GM19193 (cell line): Measurements from ENCODE around the gene DPCD.

ENCODE experiments used
- POLR2A ChIP-seq: IDR thresholded peaks from 4 replicates; pipeline ENCODE4 v1.6.1; 2011; ENCODE audit not compliant: insufficient read depth, insufficient read length; ENCODE audit errors: extremely low read depth

The DPCD gene

GRCh38 chr10:101597091-101597900 is 9.2 kb downstream of the DPCD start:
- TF ChIP-seq POLR2A: no peak

DNA sequence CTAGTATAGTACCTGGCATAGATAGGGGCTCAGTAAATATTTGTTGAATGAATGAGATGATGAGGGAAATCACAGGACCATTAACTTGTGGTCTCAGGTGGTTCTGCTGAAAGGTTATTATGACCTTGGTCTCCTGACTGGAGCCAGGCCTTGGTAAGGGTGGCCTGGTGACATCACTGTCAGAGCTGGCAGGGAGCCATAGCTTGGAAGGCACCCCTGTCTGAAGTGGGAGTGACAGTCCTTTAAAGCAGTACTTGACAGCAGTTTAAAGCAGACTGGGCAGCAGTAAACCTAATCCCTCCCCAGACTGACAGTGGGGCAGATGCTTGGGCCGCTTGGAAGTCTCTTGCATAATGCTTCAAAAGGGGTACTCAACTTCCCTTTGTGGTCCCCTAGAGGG is 13.4 kb downstream of the DPCD start:
- no peak for TF ChIP-seq POLR2A

DNA sequence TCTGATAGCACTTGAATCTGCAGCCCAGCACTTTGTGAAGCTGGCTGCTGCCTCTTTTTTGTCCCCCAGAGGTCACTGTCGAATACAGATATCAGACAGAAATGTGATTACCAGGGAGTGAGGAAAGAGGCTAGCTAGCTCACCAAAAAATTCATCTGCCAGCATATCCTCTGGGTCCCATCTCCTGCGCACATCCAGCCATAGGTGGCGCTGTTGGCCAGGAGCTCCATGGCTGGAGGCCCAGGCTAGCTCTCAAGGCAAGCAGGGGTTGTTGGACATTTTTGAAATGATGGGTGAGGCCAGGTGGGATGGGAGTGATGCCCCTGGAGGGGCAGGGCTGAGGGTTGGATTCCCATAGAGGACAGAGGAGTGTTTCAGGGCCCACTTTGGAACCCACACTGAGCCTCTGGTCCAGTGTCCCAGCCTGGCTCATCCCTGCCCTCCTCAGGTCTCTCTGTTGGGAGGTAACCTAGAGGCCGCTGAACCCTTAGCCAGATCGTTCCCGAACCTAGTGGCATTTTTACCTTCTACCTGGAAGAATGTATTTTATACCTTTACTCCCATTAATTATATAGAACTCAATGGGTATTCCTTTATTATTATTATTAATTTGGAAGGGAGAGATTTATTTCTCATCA is 14.8 kb downstream of the DPCD start:
- TF ChIP-seq POLR2A: peak; percentile 33

DNA sequence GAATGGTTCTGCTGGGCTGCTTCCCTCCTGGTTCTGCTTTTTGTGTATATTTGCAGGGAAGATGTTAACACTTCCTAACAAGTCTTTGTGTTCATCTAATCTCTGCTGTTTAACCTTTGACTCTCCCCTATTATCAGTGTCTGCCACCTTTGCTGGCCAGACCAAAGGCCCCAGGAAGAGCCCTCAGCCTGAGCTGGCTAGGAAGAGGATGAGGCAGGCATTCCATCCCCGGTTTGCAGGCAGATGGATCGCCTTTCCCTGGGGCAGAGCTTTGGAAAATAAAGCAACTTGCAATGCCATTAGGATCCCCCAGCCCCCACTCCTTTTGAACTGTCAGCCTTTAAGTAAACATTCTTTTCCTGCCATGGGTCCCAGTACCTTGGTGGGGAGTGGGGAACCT is 19.0 kb downstream of the DPCD start:
- no peak for TF ChIP-seq POLR2A

DNA sequence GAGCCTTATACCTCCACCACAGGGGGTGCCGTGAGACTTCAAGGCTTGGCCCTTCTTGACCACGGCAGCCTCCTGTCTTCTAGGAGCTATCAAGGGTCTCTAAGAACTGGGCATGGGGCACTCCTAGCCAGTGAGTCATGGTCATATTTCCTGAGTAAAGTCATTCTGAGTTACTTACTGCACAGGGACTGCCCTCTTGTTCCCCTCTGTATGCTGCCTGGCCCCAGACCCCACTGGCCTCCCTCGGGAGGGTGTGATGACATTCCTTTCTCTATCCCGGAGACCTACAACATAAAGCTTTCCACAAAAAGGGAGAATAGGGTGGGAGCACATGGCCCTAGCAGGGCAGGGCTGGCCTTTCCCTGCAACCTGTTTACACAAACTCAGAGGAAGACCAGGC is 21.4 kb downstream of the DPCD start:
- no peak for TF ChIP-seq POLR2A

- TF ChIP-seq POLR2A: no peak
These were observed 23.2 kb downstream of the DPCD start for GRCh38 chr10:101611096-101611905.

DNA sequence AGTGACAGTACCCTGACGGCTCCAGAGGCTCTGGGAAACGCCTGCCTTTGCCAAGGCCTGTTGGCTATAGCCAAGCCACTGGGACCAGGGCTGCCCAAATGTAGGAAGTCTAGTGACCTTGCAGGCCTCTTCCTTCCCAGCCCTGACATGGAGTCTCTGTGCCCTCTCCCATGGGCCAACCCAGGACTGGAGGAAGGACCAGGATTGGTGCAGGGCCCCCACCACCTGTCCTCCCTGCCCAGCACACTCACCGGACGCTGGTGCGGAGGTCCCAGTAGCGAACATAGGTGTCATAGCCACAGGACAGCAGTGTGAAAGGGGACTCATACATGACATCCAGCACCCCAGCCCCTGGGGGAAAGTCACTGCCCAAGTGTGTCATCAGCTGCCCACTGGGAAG is 24.0 kb downstream of the DPCD start:
- TF ChIP-seq POLR2A: no peak

GRCh38 chr10:101612872-101613271 is 24.8 kb downstream of the DPCD start:
- no peak for TF ChIP-seq POLR2A

GRCh38 chr10:101613646-101614045 is 25.5 kb downstream of the DPCD start:
- TF ChIP-seq POLR2A: no peak

- no peak for TF ChIP-seq POLR2A
These were observed 26.8 kb downstream of the DPCD start for GRCh38 chr10:101614663-101615524.

DNA sequence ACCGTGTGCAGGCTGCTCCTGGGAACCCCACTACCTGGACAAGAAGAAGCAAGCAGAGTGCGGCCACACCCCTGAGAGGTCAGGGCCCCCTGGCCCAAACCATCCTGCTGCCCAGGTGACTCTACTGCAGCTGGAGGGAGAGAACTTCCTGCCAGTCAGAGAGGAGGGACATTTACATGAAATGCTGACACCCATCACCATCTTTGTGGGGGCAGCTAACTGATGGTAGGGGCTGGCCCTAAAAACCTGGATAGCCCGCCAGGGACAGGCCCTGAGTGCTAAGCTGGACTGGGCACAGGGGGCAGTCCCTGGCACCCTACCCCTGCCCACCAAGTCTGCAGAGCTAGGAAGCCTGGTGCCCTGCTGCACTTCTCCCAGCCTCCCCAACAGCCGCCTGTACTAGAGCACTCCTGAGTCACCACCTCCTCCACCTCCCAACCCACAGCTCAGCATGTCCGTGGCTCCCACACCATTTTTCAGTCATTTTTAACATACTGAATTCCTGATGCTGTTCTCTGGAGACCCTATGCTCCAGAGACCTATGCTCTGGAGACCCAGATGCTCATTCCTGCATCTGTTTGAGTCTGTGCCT is 27.5 kb downstream of the DPCD start:
- no peak for TF ChIP-seq POLR2A

GRCh38 chr10:101616415-101617101 is 28.4 kb downstream of the DPCD start:
- TF ChIP-seq POLR2A: no peak

- no peak for TF ChIP-seq POLR2A
These were observed 29.1 kb downstream of the DPCD start for GRCh38 chr10:101617102-101617823.

DNA sequence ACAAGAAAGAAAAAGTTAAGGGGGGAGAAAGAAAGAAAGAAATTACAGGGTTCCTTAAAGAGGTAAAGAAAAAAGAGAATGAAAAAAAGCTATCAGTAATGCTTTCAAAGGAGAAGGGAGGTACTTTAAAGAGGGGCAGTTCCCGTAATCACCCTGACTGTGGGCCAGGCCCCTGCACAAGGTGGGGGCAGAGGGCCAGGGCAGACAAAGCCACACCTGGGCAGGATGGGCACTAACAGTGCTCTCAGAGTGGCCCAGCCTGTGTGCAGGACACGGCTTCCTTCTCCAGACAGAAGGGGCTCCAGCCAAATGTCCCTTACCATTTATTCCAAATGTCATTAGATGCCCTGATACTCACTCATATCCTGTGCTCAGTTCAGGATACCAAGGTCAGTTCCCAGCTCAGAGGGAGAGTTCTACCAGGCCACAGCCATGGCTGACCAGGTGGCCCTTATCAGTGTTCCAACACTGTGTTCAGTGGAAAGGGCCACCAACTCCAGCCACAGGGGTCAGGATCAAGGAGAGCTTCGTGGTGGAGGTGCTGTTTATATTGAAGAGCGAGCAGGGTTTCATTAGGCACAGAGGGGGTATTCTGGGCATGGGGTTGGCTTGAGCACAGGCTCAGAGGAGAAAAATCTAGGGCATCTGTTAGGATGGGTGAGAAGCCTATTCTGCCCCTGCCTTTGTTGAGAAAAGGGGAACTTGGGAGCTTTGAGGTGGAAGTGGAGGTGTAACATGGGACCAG is 29.9 kb downstream of the DPCD start:
- no peak for TF ChIP-seq POLR2A
